HCT116 (cell line): ENCODE results near the gene SLIT1. TPM values are rescaled to one million over a fixed set of nuclear protein-coding genes. Genes with fewer than 3 reads are reported as not detected.

Source experiments
- ATAC-seq: fragments of 200-7000 bp; cut with Tn5 transposase; 2 replicates; pipeline ENCODE4 v1.9.1; 2020; ENCODE audit warnings: mild to moderate bottlenecking, moderate library complexity
- BruUV-seq: library from RNA; stranded (reverse); fragments of 400-500 nt; replicated peaks from 2 replicates; lab custom pipeline; 2021; lab: Mats Ljungman, UMichigan
- CTCF ChIA-PET: fragments of 300-600 bp; sonication (Branson Sonifier 250); formaldehyde crosslinking; loops from one replicate; lab custom pipeline; 2021; ENCODE audit warnings: antibody characterized with exemption; lab: Charles Lee
- POLR2A ChIA-PET: fragments of 300-600, 350-600 bp; sonication (Branson Sonifier 250); formaldehyde crosslinking; loops from one replicate; lab custom pipeline; 2021; ENCODE audit warnings: antibody characterized with exemption; lab: Charles Lee
- RAD21 ChIA-PET, 2 experiments: fragments of 300-600 bp; sonication (Branson Sonifier 250); formaldehyde crosslinking; loops; one replicate each; lab custom pipeline; 2023; ENCODE audit warnings: low total read pairs in 2 of 2; ENCODE audit not compliant: uncharacterized antibody in 2 of 2, unreplicated experiment in 2 of 2, low non-redundant PET in 1 of 2; lab: Charles Lee
- DNase-seq: peaks from one replicate; pipeline ENCODE4 v3.0.0-alpha.2; 2010; ENCODE audit warnings: low read depth, low spot score
- H2AFZ ChIP-seq: fragments of 200-600 bp; shearing (Covaris generic), sonication (generic); 2 replicates; pipeline ENCODE4 v1.6.1; 2017; ENCODE audit warnings: low read depth, mixed run types, mixed read lengths, antibody characterized with exemption, low read length; ENCODE audit not compliant: poor library complexity, severe bottlenecking
- H3K27ac ChIP-seq: 2 replicates; pipeline ENCODE4 v1.5.1; 2012; ENCODE audit warnings: low read depth, low read length
- H3K27me3 ChIP-seq: fragments of 200-600 bp; sonication (generic); 2 replicates; pipeline ENCODE4 v1.6.1; 2016; ENCODE audit warnings: mixed run types, low read length, mixed read lengths; ENCODE audit not compliant: insufficient read depth
- H3K36me3 ChIP-seq, 2 experiments: fragments of 200-500 bp in 1 of 2; fragments of 200-600 bp in 1 of 2; sonication (Bioruptor generic) in 1 of 2; sonication (generic) in 1 of 2; 2 replicates each; pipeline versions ENCODE4 v1.5.1 to v1.6.1; 2014 to 2016; ENCODE audit warnings: low read length in 2 of 2, inconsistent platforms in 1 of 2, mixed read lengths in 1 of 2, mixed run types in 1 of 2; ENCODE audit not compliant: insufficient read depth in 2 of 2, control insufficient read depth in 1 of 2
- H3K4me1 ChIP-seq, 2 experiments: fragments of 200-600 bp in 1 of 2; sonication (generic) in 1 of 2; 2 replicates each; pipeline versions ENCODE4 v1.5.1 to v1.6.1; 2012 to 2017; ENCODE audit warnings: low read length in 2 of 2, inconsistent platforms in 1 of 2, mild to moderate bottlenecking in 1 of 2, mixed read lengths in 1 of 2, mixed run types in 1 of 2, moderate library complexity in 1 of 2; ENCODE audit not compliant: insufficient read depth in 2 of 2, control insufficient read depth in 1 of 2
- H3K4me2 ChIP-seq: fragments of 200-600 bp; sonication (generic); 2 replicates; pipeline ENCODE4 v1.6.1; 2017; ENCODE audit warnings: mixed run types, low read length, mixed read lengths
- H3K4me3 ChIP-seq, 2 experiments: fragments of 200-600 bp in 1 of 2; sonication (generic) in 1 of 2; replicated peaks in 1 of 2; 2 replicates each; pipeline ENCODE4 v1.5.1; 2011 to 2016; ENCODE audit warnings: low read length in 2 of 2, control low read depth in 1 of 2, low read depth in 1 of 2, mild to moderate bottlenecking in 1 of 2, mixed read lengths in 1 of 2, mixed run types in 1 of 2
- H3K79me2 ChIP-seq: fragments of 200-600 bp; sonication (generic); 2 replicates; pipeline ENCODE4 v1.6.1; 2017; ENCODE audit warnings: mild to moderate bottlenecking, mixed run types, low read length, moderate library complexity, mixed read lengths; ENCODE audit not compliant: insufficient read depth
- H3K9ac ChIP-seq: fragments of 200-600 bp; sonication (generic); 2 replicates; pipeline ENCODE4 v1.6.1; 2016; ENCODE audit warnings: low read length, mixed read lengths
- H3K9me2 ChIP-seq: fragments of 200-600 bp; sonication (generic), shearing (Covaris generic); 2 replicates; pipeline ENCODE4 v1.6.1; 2017; ENCODE audit warnings: mixed run types, mild to moderate bottlenecking, moderate library complexity; ENCODE audit not compliant: insufficient read depth
- H3K9me3 ChIP-seq, 2 experiments: fragments of 200-500 bp in 1 of 2; fragments of 200-600 bp in 1 of 2; sonication (Bioruptor generic) in 1 of 2; sonication (generic) in 1 of 2; 2 replicates each; pipeline ENCODE4 v1.6.1; 2014 to 2017; ENCODE audit warnings: low read length in 2 of 2, mixed read lengths in 2 of 2, inconsistent platforms in 1 of 2, low read depth in 1 of 2, mild to moderate bottlenecking in 1 of 2, mixed run types in 1 of 2, moderate library complexity in 1 of 2; ENCODE audit not compliant: control insufficient read depth in 1 of 2, insufficient read depth in 1 of 2
- H4K20me1 ChIP-seq: fragments of 200-600 bp; sonication (generic), shearing (Covaris generic); 2 replicates; pipeline ENCODE4 v1.6.1; 2017; ENCODE audit warnings: mixed run types, mild to moderate bottlenecking, moderate library complexity; ENCODE audit not compliant: insufficient read depth
- CTCF ChIP-seq, 3 experiments: fragments of 200-600 bp in 1 of 3; sonication (generic) in 1 of 3; IDR thresholded peaks in 2 of 3; conservative IDR thresholded peaks in 1 of 3; 2 replicates each; pipeline ENCODE4 v1.5.1; 2012 to 2017; ENCODE audit warnings: low read depth in 2 of 3, low read length in 2 of 3, antibody characterized with exemption in 1 of 3, borderline replicate concordance in 1 of 3, control low read depth in 1 of 3, mild to moderate bottlenecking in 1 of 3, mixed read lengths in 1 of 3, mixed run types in 1 of 3, moderate library complexity in 1 of 3; ENCODE audit not compliant: insufficient read depth in 1 of 3
- EGR1 ChIP-seq: IDR thresholded peaks from 2 replicates; pipeline ENCODE4 v1.6.1; 2012; ENCODE audit warnings: low read depth
- ELF1 ChIP-seq: IDR thresholded peaks from 2 replicates; pipeline ENCODE4 v1.6.1; 2012; ENCODE audit warnings: low read depth, borderline replicate concordance
- EZH2 ChIP-seq: fragments of 200-600 bp; sonication (generic); IDR thresholded peaks from 2 replicates; pipeline ENCODE4 v1.6.1; 2017; ENCODE audit warnings: antibody characterized with exemption, mixed run types
- EZH2phosphoT487 ChIP-seq: fragments of 200-600 bp; IDR thresholded peaks from 2 replicates; pipeline ENCODE4 v1.6.1; 2018; ENCODE audit warnings: antibody characterized with exemption, borderline replicate concordance
- JUND ChIP-seq: IDR thresholded peaks from 2 replicates; pipeline ENCODE4 v1.6.1; 2012
- POLR2AphosphoS5 ChIP-seq: IDR thresholded peaks from 2 replicates; pipeline ENCODE4 v1.6.1; 2011; ENCODE audit warnings: mild to moderate bottlenecking, low read depth, low read length, moderate library complexity
- REST ChIP-seq: IDR thresholded peaks from 2 replicates; pipeline ENCODE4 v1.6.1; 2012; ENCODE audit warnings: low read depth
- SIN3A ChIP-seq: IDR thresholded peaks from 2 replicates; pipeline ENCODE4 v1.6.1; 2012; ENCODE audit warnings: low read depth
- SP1 ChIP-seq: IDR thresholded peaks from 2 replicates; pipeline ENCODE4 v1.6.1; 2012; ENCODE audit warnings: low read depth
- SRF ChIP-seq: IDR thresholded peaks from 2 replicates; pipeline ENCODE4 v1.6.1; 2012; ENCODE audit warnings: low read depth
- ZBTB33 ChIP-seq: IDR thresholded peaks from 2 replicates; pipeline ENCODE4 v1.6.1; 2011; ENCODE audit warnings: mild to moderate bottlenecking, low read length, moderate library complexity; ENCODE audit not compliant: insufficient replicate concordance; ENCODE audit errors: extremely low read depth
- intact Hi-C: fragments of 100-400 bp; cut with micrococcal nuclease; formaldehyde crosslinking; loops from 2 replicates; pipeline ENCODE4 v1.10.0; 2022
- total RNA-seq: library from RNA; stranded (reverse); gene quantifications from one replicate; pipeline ENCODE4 v1.2.1, GENCODE V29; 2021; ENCODE audit not compliant: unreplicated experiment

Gene SLIT1
- total RNA-seq, 1 experiment from 2014 or later = 0.42 TPM

GRCh38 chr10:97213431-97213830 lies 27.7 kb upstream of the SLIT1 start:
- no peak for TF ChIP-seq ELF1
- no peak for TF ChIP-seq EZH2
- TF ChIP-seq SIN3A = no peak
- no peak for TF ChIP-seq EZH2phosphoT487
- TF ChIP-seq, all 23 proteins: peak for 0
- Histone ChIP-seq H3K79me2 (no peaks in the 10 kb centered on the region), H3K9me3 (no peaks in the 10 kb centered on the region), H3K4me2 (no peak overlapping the region), H3K4me1 (no peaks in the 10 kb centered on the region), H4K20me1 (no peaks in the 10 kb centered on the region), H3K27me3 (no peaks in the 10 kb centered on the region), H3K36me3 (no peaks in the 10 kb centered on the region), H3K9ac (no peak overlapping the region), H3K9me2 (no peaks in the 10 kb centered on the region), H3K27ac (no peak overlapping the region), H3K4me3 (no peak overlapping the region), H2AFZ (no peak overlapping the region)
- DNase-seq (no peak), ATAC-seq (no peak)
- ChIA-PET RAD21 (no interaction called here), POLR2A (no interaction called here), CTCF (interaction anchor here (1.9 kb wide), 1 partner anchor 140 kb away, joined by 8 read pairs; no protein-coding TSS in a partner anchor)
- no TSS peak for BruUV-seq
- intact Hi-C loops = no loop called here

GRCh38 chr10:97211229-97211628 lies 25.5 kb upstream of the SLIT1 start:
- intact Hi-C loops = loop anchor here (2.0 kb wide), 1 partner anchor 130 kb away; no protein-coding TSS in a partner anchor
- H2AFZ ChIP-seq = no peak overlapping the region
- H3K36me3 ChIP-seq = no peaks in the 10 kb centered on the region
- no peaks in the 10 kb centered on the region for H4K20me1 ChIP-seq
- H3K27me3 ChIP-seq = 0 out of 2 replicates have a peak, but pooled peaks cover 5% of the 10 kb centered on the region
- ChIA-PET RAD21 (interaction anchor here in 1 of 2 experiments (0.7 to 1.3 kb wide), 3 partner anchors 73 to 138 kb away, joined by 3 to 17 read pairs (median 3); no protein-coding TSS in a partner anchor), POLR2A (no interaction called here), CTCF (interaction anchor here (0.8 to 4.4 kb wide), 14 partner anchors 9 to 571 kb away, joined by 3 to 85 read pairs (median 5); no protein-coding TSS in a partner anchor)
- no peaks in the 10 kb centered on the region for H3K9me3 ChIP-seq
- BruUV-seq = no TSS peak
- no peak overlapping the region for H3K27ac ChIP-seq
- ATAC-seq (no peak), DNase-seq (no peak)
- H3K79me2 ChIP-seq = no peaks in the 10 kb centered on the region
- H3K4me1 ChIP-seq = no peaks in the 10 kb centered on the region
- no peaks in the 10 kb centered on the region for H3K9me2 ChIP-seq
- H3K9ac ChIP-seq = no peak overlapping the region
- H3K4me3 ChIP-seq = no peak overlapping the region
- H3K4me2 ChIP-seq = no peak overlapping the region
- TF ChIP-seq ZBTB33 (no peak), POLR2AphosphoS5 (no peak), REST (no peak), JUND (no peak), SIN3A (no peak), SP1 (no peak), CTCF (IDR thresholded peaks at IDR 0.05 in 2 of 3, conservative IDR thresholded peaks at IDR 0.05 in 1 of 3; ENCODE audit: borderline replicate concordance in 1 of 3, insufficient read depth in 1 of 3, low read depth in 2 of 3, low read length in 2 of 3) (no peak), ELF1 (no peak), SRF (no peak), EGR1 (no peak)
